ENCODE measurements around the gene ACSS1. TPM values are rescaled to one million over a fixed set of nuclear protein-coding genes. Genes with fewer than 3 reads are reported as not detected.

Gene ACSS1
- total RNA-seq, 1 donor from 2014 or later: 0.27 TPM

DNA sequence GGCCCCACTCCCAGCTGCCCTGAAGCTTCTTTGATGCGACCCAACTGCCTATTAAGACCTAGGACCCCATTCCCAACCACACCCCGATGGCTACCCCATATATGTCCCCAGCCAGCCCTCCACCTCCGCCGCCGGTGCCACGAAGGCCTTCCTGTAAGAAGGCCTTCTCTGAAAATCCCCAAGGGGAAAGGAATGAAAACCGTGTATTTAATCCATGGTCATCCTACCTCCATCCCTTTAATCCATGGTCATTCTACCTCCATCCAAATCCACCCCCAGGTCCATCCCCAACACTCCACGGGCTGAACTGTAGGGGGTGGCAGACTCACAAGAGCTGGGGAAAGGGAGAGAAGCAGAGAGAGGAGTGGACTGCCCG is 24.5 kb upstream of the ACSS1 start:
- DNase-seq (ENCODE audit: low read depth) (no peak), FAIRE-seq (no peak)
- Mint-ChIP-seq H3K36me3 (ENCODE audit: low read depth, unreplicated experiment) (no peaks in the 10 kb centered on the region), H3K27me3 (ENCODE audit: low read depth, unreplicated experiment) (peaks cover 84% of the 10 kb centered on the region), H3K4me1 (ENCODE audit: low read depth, unreplicated experiment) (peaks cover 3% of the 10 kb centered on the region), H3K27ac (ENCODE audit: unreplicated experiment) (no peak overlapping the region), H3K4me3 (ENCODE audit: unreplicated experiment) (no peak overlapping the region), H3K9me3 (ENCODE audit: unreplicated experiment) (peaks cover 20% of the 10 kb centered on the region)
- Histone ChIP-seq H3K27me3 (ENCODE audit: insufficient read depth, low read length) (peaks cover 90% of the 10 kb centered on the region), H4K20me1 (ENCODE audit: insufficient read depth, low read length) (no peaks in the 10 kb centered on the region), H3K9ac (ENCODE audit: low read length) (no peak overlapping the region), H3K9me3 (ENCODE audit: insufficient read depth, low read depth, low read length) (no peaks in the 10 kb centered on the region), H3K4me3 (ENCODE audit: insufficient read depth, low read depth, low read length) (no peak overlapping the region), H2AFZ (ENCODE audit: low read depth, low read length) (no peak overlapping the region), H3K36me3 (ENCODE audit: insufficient read depth, low read length) (no peaks in the 10 kb centered on the region), H3K4me1 (ENCODE audit: insufficient read depth, low read length) (peaks cover 6% of the 10 kb centered on the region), H3K4me2 (ENCODE audit: low read length) (no peak overlapping the region), H3K79me2 (ENCODE audit: insufficient read depth, low read length) (no peaks in the 10 kb centered on the region), H3K27ac (ENCODE audit: low read depth, low read length) (no peak overlapping the region)
- TF ChIP-seq EZH2 (IDR thresholded peaks at IDR 0.05; ENCODE audit: insufficient read depth, low read length): no peak
- TF ChIP-seq CTCF (IDR thresholded peaks at IDR 0.05; ENCODE audit: insufficient read depth, low read depth, low read length): no peak

DNA sequence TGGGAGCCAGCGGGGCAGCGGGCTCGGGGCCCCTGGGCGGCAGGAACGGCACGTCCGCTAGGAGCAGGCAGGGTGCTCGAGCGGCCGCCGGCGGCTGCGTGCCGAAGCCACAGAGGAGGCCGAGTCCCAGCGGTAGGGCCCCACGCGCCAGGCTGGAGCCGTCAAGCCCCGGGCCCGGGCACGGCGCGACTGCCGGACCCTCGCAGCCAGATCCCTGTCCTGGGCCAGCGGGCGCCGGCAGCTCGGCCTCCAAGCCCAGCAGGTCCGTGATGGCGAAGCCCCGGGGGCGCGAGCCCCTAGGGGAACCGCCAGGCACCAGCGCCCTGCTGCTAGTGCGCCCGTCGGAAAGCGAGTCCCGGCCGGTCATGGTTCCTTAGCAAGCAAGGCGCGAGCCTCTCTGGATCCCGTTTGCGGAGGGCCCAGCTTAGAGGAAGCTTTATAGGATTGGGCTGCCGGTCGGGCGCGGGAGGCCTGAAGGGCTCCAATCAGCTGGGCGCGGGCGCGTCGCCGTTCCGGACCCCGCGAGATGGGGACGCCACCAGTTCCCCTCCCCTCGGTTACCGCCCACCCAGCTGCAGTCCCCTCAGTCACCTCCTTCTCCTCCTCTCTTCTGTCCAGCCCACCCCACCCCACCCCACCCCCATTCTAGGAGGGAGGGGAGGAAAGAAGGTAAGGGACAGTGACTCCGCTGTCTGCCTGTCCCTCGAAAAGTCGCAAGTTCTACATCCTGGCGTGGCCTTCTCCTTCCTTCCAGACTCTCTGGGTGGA is 24.0 kb upstream of the ACSS1 start, which contains the start of gene VSX1:
TSS of gene VSX1 (minus strand) at position 412 of the 768 bp plus-strand sequence. CDS start at position 367, 45 bp downstream.
- Histone ChIP-seq H3K4me3 (ENCODE audit: insufficient read depth, low read depth, low read length) (no peak within 1 kb of the TSS), H2AFZ (ENCODE audit: low read depth, low read length) (no peak within 1 kb of the TSS)
- FAIRE-seq: no peak

More for the DNA sequence above, 24.0 kb upstream of the ACSS1 start, which contains the start of gene VSX1:
- Mint-ChIP-seq H3K36me3 (ENCODE audit: low read depth, unreplicated experiment) (no peaks in the 10 kb centered on the region), H3K9me3 (ENCODE audit: unreplicated experiment) (peaks cover 17% of the 10 kb centered on the region), H3K4me1 (ENCODE audit: low read depth, unreplicated experiment) (peaks cover 5% of the 10 kb centered on the region), H3K4me3 (ENCODE audit: unreplicated experiment) (no peak within 1 kb of the TSS), H3K27me3 (ENCODE audit: low read depth, unreplicated experiment) (peaks cover 83% of the 10 kb centered on the region), H3K27ac (ENCODE audit: unreplicated experiment) (no peak within 1 kb of the TSS)
- Histone ChIP-seq H3K27me3 (ENCODE audit: insufficient read depth, low read length) (peaks cover 91% of the 10 kb centered on the region), H3K9me3 (ENCODE audit: insufficient read depth, low read depth, low read length) (no peaks in the 10 kb centered on the region), H3K4me2 (ENCODE audit: low read length) (no peak within 1 kb of the TSS), H3K27ac (ENCODE audit: low read depth, low read length) (no peak within 1 kb of the TSS), H3K36me3 (ENCODE audit: insufficient read depth, low read length) (no peaks in the 10 kb centered on the region), H4K20me1 (ENCODE audit: insufficient read depth, low read length) (no peaks in the 10 kb centered on the region), H3K79me2 (ENCODE audit: insufficient read depth, low read length) (no peaks in the 10 kb centered on the region), H3K9ac (ENCODE audit: low read length) (no peak within 1 kb of the TSS), H3K4me1 (ENCODE audit: insufficient read depth, low read length) (peaks cover 6% of the 10 kb centered on the region)
- TF ChIP-seq EZH2 (IDR thresholded peaks at IDR 0.05; ENCODE audit: insufficient read depth, low read length) (peak; percentile 52), CTCF (IDR thresholded peaks at IDR 0.05; ENCODE audit: insufficient read depth, low read depth, low read length) (no peak)
- no peak for DNase-seq (ENCODE audit: low read depth)

All from astrocyte (in vitro differentiated cells and primary cell).